OCI-LY7 (cell line): ENCODE results near the gene CORO2B. TPM values are rescaled to one million over a fixed set of nuclear protein-coding genes. Genes with fewer than 3 reads are reported as not detected.

ENCODE experiments used
- BruUV-seq: library from RNA; stranded (reverse); fragments of 400-500 nt; replicated peaks from 2 replicates; lab custom pipeline; 2021; lab: Mats Ljungman, UMichigan
- CTCF ChIA-PET: fragments of 300-600 bp; sonication (Branson Sonifier 250); formaldehyde crosslinking; loops from one replicate; lab custom pipeline; 2022; ENCODE audit warnings: antibody characterized with exemption; ENCODE audit not compliant: unreplicated experiment; lab: Charles Lee
- POLR2A ChIA-PET: fragments of 300-600 bp; sonication (Branson Sonifier 250); formaldehyde crosslinking; loops from one replicate; lab custom pipeline; 2022; ENCODE audit warnings: antibody characterized with exemption; lab: Charles Lee
- DNase-seq: peaks from one replicate; pipeline ENCODE4 v3.0.0-alpha.2; 2015; ENCODE audit warnings: low spot score
- H2AFZ ChIP-seq: fragments of 200-600 bp; sonication (generic), shearing (Covaris generic); 2 replicates; pipeline ENCODE4 v1.6.1; 2014; ENCODE audit warnings: mild to moderate bottlenecking, antibody characterized with exemption, low read length, moderate library complexity
- H3K27ac ChIP-seq: fragments of 200-600 bp; sonication (generic); 2 replicates; pipeline ENCODE4 v1.5.1; 2014; ENCODE audit warnings: mixed run types, low read depth, mild to moderate bottlenecking, moderate library complexity, low read length, inconsistent platforms; ENCODE audit not compliant: poor library complexity, severe bottlenecking
- H3K36me3 ChIP-seq: fragments of 200-600 bp; sonication (generic); 2 replicates; pipeline ENCODE4 v1.6.1; 2014; ENCODE audit warnings: mild to moderate bottlenecking, antibody characterized with exemption, low read length, moderate library complexity, mixed read lengths; ENCODE audit not compliant: insufficient read depth
- H3K4me1 ChIP-seq: fragments of 200-600 bp; sonication (generic); 2 replicates; pipeline ENCODE4 v1.5.1; 2014; ENCODE audit warnings: mild to moderate bottlenecking, low read length; ENCODE audit not compliant: insufficient read depth, poor library complexity, severe bottlenecking
- H3K4me2 ChIP-seq: fragments of 200-600 bp; sonication (generic); 2 replicates; pipeline ENCODE4 v1.6.1; 2014; ENCODE audit warnings: mild to moderate bottlenecking, low read length
- H3K4me3 ChIP-seq: fragments of 200-600 bp; sonication (generic); 2 replicates; pipeline ENCODE4 v1.5.1; 2014; ENCODE audit warnings: mild to moderate bottlenecking, low read depth, low read length; ENCODE audit not compliant: poor library complexity, severe bottlenecking
- H3K79me2 ChIP-seq: fragments of 200-600 bp; sonication (generic); 2 replicates; pipeline ENCODE4 v1.6.1; 2016; ENCODE audit warnings: low read depth, mild to moderate bottlenecking, low read length, moderate library complexity, mixed read lengths; ENCODE audit not compliant: insufficient read depth
- H3K9me2 ChIP-seq: fragments of 200-600 bp; sonication (generic); 2 replicates; pipeline ENCODE4 v1.6.1; 2016; ENCODE audit warnings: mild to moderate bottlenecking, low read length, mixed read lengths; ENCODE audit not compliant: insufficient read depth
- H3K9me3 ChIP-seq: fragments of 200-600 bp; sonication (generic); 2 replicates; pipeline ENCODE4 v1.6.1; 2014; ENCODE audit warnings: mild to moderate bottlenecking, mixed run types, low read length, mixed read lengths
- H4K20me1 ChIP-seq: fragments of 200-600 bp; sonication (generic); 2 replicates; pipeline ENCODE4 v1.6.1; 2014; ENCODE audit warnings: mild to moderate bottlenecking, antibody characterized with exemption, low read length, moderate library complexity, mixed read lengths; ENCODE audit not compliant: insufficient read depth
- CTCF ChIP-seq: fragments of 200-600 bp; sonication (generic); conservative IDR thresholded peaks from 2 replicates; pipeline ENCODE4 v1.5.1; 2014; ENCODE audit warnings: mild to moderate bottlenecking, antibody characterized with exemption, low read length, moderate library complexity, mixed read lengths
- EZH2phosphoT487 ChIP-seq: fragments of 200-600 bp; sonication (generic); IDR thresholded peaks from 2 replicates; pipeline ENCODE4 v1.6.1; 2018; ENCODE audit warnings: low read depth, borderline replicate concordance, mild to moderate bottlenecking, mixed run types, antibody characterized with exemption, low read length, moderate library complexity, mixed read lengths
- intact Hi-C: fragments of 100-400 bp; cut with micrococcal nuclease; formaldehyde crosslinking; loops from one replicate; pipeline ENCODE4 v1.10.0; 2022; ENCODE audit not compliant: unreplicated experiment
- total RNA-seq, 2 experiments: library from RNA; depleted of rRNA in 1 of 2; stranded (reverse); fragments of >200 nt in 1 of 2; shearing (Covaris generic) in 1 of 2; gene quantifications; 2 replicates each; pipeline ENCODE4 v1.2.3, GENCODE V29; 2014 to 2022

Gene CORO2B
- total RNA-seq, 2 experiments from 2014 or later: 7.4 to 12.5 TPM

- intact Hi-C loops: no loop called here
- ChIA-PET POLR2A (interaction anchor here (1.0 to 1.2 kb wide), 3 partner anchors 9 to 51 kb away, joined by 3 to 5 read pairs (median 4); no protein-coding TSS in a partner anchor), CTCF (interaction anchor here (1.0 kb wide), 1 partner anchor 19 kb away, joined by 3 read pairs; no protein-coding TSS in a partner anchor)
- TF ChIP-seq EZH2phosphoT487 (no peak), CTCF (no peak)
- no peaks in the 10 kb centered on the region for H3K9me3 ChIP-seq
- peak overlapping the region; percentile 39; the same call in 1 of the 2 replicates for H2AFZ ChIP-seq
- no peaks in the 10 kb centered on the region for H3K9me2 ChIP-seq
- H4K20me1 ChIP-seq: no peaks in the 10 kb centered on the region
- peaks cover 37% of the 10 kb centered on the region; the same call in 1 of the 2 replicates for H3K79me2 ChIP-seq
- H3K4me1 ChIP-seq: peaks cover 80% of the 10 kb centered on the region
- H3K36me3 ChIP-seq: no peaks in the 10 kb centered on the region; the same call in 1 of the 2 replicates
- peak overlapping the region; percentile 85 for H3K4me2 ChIP-seq
- BruUV-seq: no TSS peak
- peak; percentile 55 for DNase-seq
- peak overlapping the region; percentile 77 for H3K4me3 ChIP-seq
- H3K27ac ChIP-seq: peak overlapping the region; percentile 72
Observed at GRCh38 chr15:68580026-68580882, 1.5 kb downstream of the CORO2B start.

GRCh38 chr15:68580883-68581155 lies 2.0 kb downstream of the CORO2B start:
- Histone ChIP-seq H3K4me2 (peak overlapping the region; percentile 85), H3K79me2 (peaks cover 37% of the 10 kb centered on the region; the same call in 1 of the 2 replicates), H2AFZ (no peak overlapping the region), H3K4me1 (peaks cover 85% of the 10 kb centered on the region), H3K9me3 (no peaks in the 10 kb centered on the region), H3K27ac (peak overlapping the region; percentile 72), H4K20me1 (no peaks in the 10 kb centered on the region), H3K36me3 (no peaks in the 10 kb centered on the region; the same call in 1 of the 2 replicates), H3K9me2 (no peaks in the 10 kb centered on the region), H3K4me3 (peak overlapping the region; percentile 77)
- BruUV-seq: no TSS peak
- DNase-seq: no peak
- TF ChIP-seq CTCF: no peak
- TF ChIP-seq EZH2phosphoT487: no peak
- intact Hi-C loops: no loop called here
- CTCF ChIA-PET: interaction anchor here (1.0 kb wide), 1 partner anchor 20 kb away, joined by 3 read pairs; no protein-coding TSS in a partner anchor
- POLR2A ChIA-PET: interaction anchor here (1.0 to 1.1 kb wide), 2 partner anchors 8 to 18 kb away, joined by 3 to 5 read pairs; no protein-coding TSS in a partner anchor

- DNase-seq: peak; percentile 38
- peak overlapping the region; percentile 85 for H3K4me2 ChIP-seq
- H3K9me3 ChIP-seq: no peaks in the 10 kb centered on the region
- POLR2A ChIA-PET: interaction anchor here (1.1 to 1.3 kb wide), 4 partner anchors 10 to 46 kb away, joined by 3 to 5 read pairs (median 4); no protein-coding TSS in a partner anchor
- H3K27ac ChIP-seq: peak overlapping the region; percentile 72
- no peak overlapping the region for H2AFZ ChIP-seq
- intact Hi-C loops: no loop called here
- peaks cover 88% of the 10 kb centered on the region for H3K4me1 ChIP-seq
- H3K79me2 ChIP-seq: peaks cover 46% of the 10 kb centered on the region; the same call in 1 of the 2 replicates
- H3K4me3 ChIP-seq: peak overlapping the region; percentile 77
- TF ChIP-seq CTCF: no peak
- no peak for TF ChIP-seq EZH2phosphoT487
- CTCF ChIA-PET: interaction anchor here (0.6 kb wide), 1 partner anchor 42 kb away, joined by 3 read pairs; no protein-coding TSS in a partner anchor
- BruUV-seq: no TSS peak
- no peaks in the 10 kb centered on the region; the same call in 1 of the 2 replicates for H3K36me3 ChIP-seq
- no peaks in the 10 kb centered on the region for H3K9me2 ChIP-seq
- no peaks in the 10 kb centered on the region for H4K20me1 ChIP-seq
Observed at GRCh38 chr15:68581725-68582124, 2.9 kb downstream of the CORO2B start.
